SK-N-SH (cell line): ENCODE measurements around the gene POFUT2. TPM values are rescaled to one million over a fixed set of nuclear protein-coding genes. Genes with fewer than 3 reads are reported as not detected.

Experiments
- CTCF ChIA-PET: fragments of 300-600, 350-600 bp; formaldehyde crosslinking; extraction: SDS; loops from one replicate; lab custom pipeline; 2021; lab: Yijun Ruan, JAX
- POLR2A ChIA-PET: fragments of 350-600 bp; sonication (Branson Sonifier 250); formaldehyde crosslinking; extraction: SDS; loops from one replicate; lab custom pipeline; 2020; ENCODE audit warnings: antibody characterized with exemption, inconsistent platforms; lab: Yijun Ruan, JAX
- DNase-seq: peaks from one replicate; pipeline ENCODE4 v3.0.0; 2012
- H2AFZ ChIP-seq: fragments of 200-600 bp; sonication (generic); 2 replicates; pipeline ENCODE4 v1.8.1; 2016; ENCODE audit warnings: antibody characterized with exemption, mild to moderate bottlenecking, low read depth
- H3F3A ChIP-seq: fragments of 200-600 bp; sonication (generic); replicated peaks from 2 replicates; pipeline ENCODE3; 2016; ENCODE audit warnings: antibody characterized with exemption, mild to moderate bottlenecking; ENCODE audit not compliant: insufficient read depth
- H3K27ac ChIP-seq, 2 experiments: fragments of 200-500 bp in 1 of 2; fragments of 200-600 bp in 1 of 2; sonication (Bioruptor generic) in 1 of 2; sonication (generic), shearing (Covaris generic) in 1 of 2; 2 replicates each; pipeline versions ENCODE4 v1.5.1 to v1.6.1; 2014 to 2016; ENCODE audit warnings: low read depth in 2 of 2, inconsistent platforms in 1 of 2, low read length in 1 of 2, mild to moderate bottlenecking in 1 of 2, mixed read lengths in 1 of 2
- H3K27me3 ChIP-seq: fragments of 200-600 bp; sonication (generic), shearing (Covaris generic); 2 replicates; pipeline ENCODE4 v1.6.1; 2016; ENCODE audit warnings: mixed run types; ENCODE audit not compliant: insufficient read depth
- H3K36me3 ChIP-seq, 2 experiments: fragments of 200-500 bp in 1 of 2; fragments of 200-600 bp in 1 of 2; sonication (Bioruptor generic) in 1 of 2; sonication (generic) in 1 of 2; replicated peaks in 1 of 2; 2 replicates each; pipeline versions ENCODE3 to v1.5.1; 2014 to 2016; ENCODE audit warnings: low read length in 1 of 2, mild to moderate bottlenecking in 1 of 2; ENCODE audit not compliant: insufficient read depth in 2 of 2, control insufficient read depth in 1 of 2
- H3K4me1 ChIP-seq, 2 experiments: fragments of 200-500 bp in 1 of 2; fragments of 200-600 bp in 1 of 2; sonication (Bioruptor generic) in 1 of 2; sonication (generic), shearing (Covaris generic) in 1 of 2; 2 replicates each; pipeline versions ENCODE4 v1.5.1 to v1.6.1; 2014 to 2016; ENCODE audit warnings: low read depth in 1 of 2, low read length in 1 of 2, mixed run types in 1 of 2; ENCODE audit not compliant: insufficient read depth in 2 of 2, control insufficient read depth in 1 of 2
- H3K4me2 ChIP-seq: fragments of 200-600 bp; sonication (generic), shearing (Covaris generic); 2 replicates; pipeline ENCODE4 v1.6.1; 2017; ENCODE audit warnings: mixed run types
- H3K4me3 ChIP-seq, 2 experiments: fragments of 200-500 bp in 1 of 2; fragments of 200-600 bp in 1 of 2; sonication (Bioruptor generic) in 1 of 2; sonication (generic), shearing (Covaris generic) in 1 of 2; 2 replicates each; pipeline versions ENCODE4 v1.5.1 to v1.8.1; 2014 to 2016; ENCODE audit warnings: low read depth in 2 of 2, inconsistent platforms in 1 of 2, low read length in 1 of 2, mild to moderate bottlenecking in 1 of 2, mixed read lengths in 1 of 2, moderate library complexity in 1 of 2
- H3K79me2 ChIP-seq: fragments of 200-600 bp; sonication (generic); 2 replicates; pipeline ENCODE4 v1.8.1; 2017; ENCODE audit warnings: mild to moderate bottlenecking; ENCODE audit not compliant: insufficient read depth
- H3K9ac ChIP-seq: fragments of 200-600 bp; sonication (generic); 2 replicates; pipeline ENCODE4 v1.6.1; 2017; ENCODE audit warnings: mixed run types
- H3K9me2 ChIP-seq: fragments of 200-600 bp; sonication (generic); 2 replicates; pipeline ENCODE4 v1.6.1; 2017; ENCODE audit warnings: mixed run types
- H3K9me3 ChIP-seq: fragments of 200-600 bp; sonication (generic); 2 replicates; pipeline ENCODE4 v1.6.1; 2017; ENCODE audit warnings: mixed run types, mild to moderate bottlenecking, moderate library complexity
- H4K20me1 ChIP-seq: fragments of 200-600 bp; sonication (generic); 2 replicates; pipeline ENCODE4 v1.6.1; 2017; ENCODE audit warnings: mild to moderate bottlenecking, mixed run types; ENCODE audit not compliant: insufficient read depth
- FOXJ3 ChIP-seq: sonication (generic); formaldehyde crosslinking; IDR thresholded peaks from 2 replicates; pipeline ENCODE4 v1.5.1; 2020; ENCODE audit warnings: mild to moderate bottlenecking, missing genetic modification reagents
- FOXM1 ChIP-seq: IDR thresholded peaks from 2 replicates; pipeline ENCODE4 v1.4.0; 2012; ENCODE audit warnings: low read depth, mild to moderate bottlenecking
- JUND ChIP-seq: IDR thresholded peaks from 2 replicates; pipeline ENCODE4 v1.4.0; 2012
- NRF1 ChIP-seq: IDR thresholded peaks from 2 replicates; pipeline ENCODE4 v1.6.1; 2012; ENCODE audit warnings: low read depth, mild to moderate bottlenecking, low read length
- RAD21 ChIP-seq: IDR thresholded peaks from 2 replicates; pipeline ENCODE4 v1.6.1; 2012; ENCODE audit warnings: mild to moderate bottlenecking, low read length
- RCOR1 ChIP-seq: fragments of 150-350 bp; IDR thresholded peaks from 2 replicates; pipeline ENCODE4 v1.6.1; 2017; ENCODE audit warnings: antibody characterized with exemption, low read length
- SIN3A ChIP-seq: IDR thresholded peaks from 2 replicates; pipeline ENCODE4 v1.6.1; 2012; ENCODE audit warnings: low read depth, mild to moderate bottlenecking, low read length, moderate library complexity, borderline replicate concordance
- TAF1 ChIP-seq: IDR thresholded peaks from 2 replicates; pipeline ENCODE4 v1.6.1; 2012; ENCODE audit warnings: low read depth, mild to moderate bottlenecking, low read length, moderate library complexity, borderline replicate concordance
- YY1 ChIP-seq: IDR thresholded peaks from 2 replicates; pipeline ENCODE4 v1.4.0; 2012; ENCODE audit warnings: low read depth, mild to moderate bottlenecking
- WGBS: methylation state at CpG from one replicate; pipeline ENCODE4 v1.1.6; 2017; ENCODE audit warnings: low lambda C conversion rate; 5-methylcytosine and 5-hydroxymethylcytosine counted together
- polyA plus RNA-seq, 3 experiments: library from polyadenylated mRNA; depleted of rRNA; stranded (reverse); fragments of >200 nt; gene quantifications; 2 replicates each; pipeline ENCODE4 v1.2.3, GENCODE V29; 2012
- TF ChIP-seq, protein P1 (sequence below): fragments of 200-600 bp; sonication (generic); IDR thresholded peaks from 2 replicates; pipeline ENCODE4 v1.6.1; 2017; ENCODE audit warnings: antibody characterized with exemption, mild to moderate bottlenecking, moderate library complexity
- TF ChIP-seq, protein P2 (sequence below): IDR thresholded peaks from 2 replicates; pipeline ENCODE4 v1.4.0; 2012; ENCODE audit warnings: low read depth
- TF ChIP-seq, protein P3 (sequence below): IDR thresholded peaks from 2 replicates; pipeline ENCODE4 v1.6.1; 2012; ENCODE audit warnings: mild to moderate bottlenecking, low read depth, low read length, moderate library complexity

The POFUT2 gene
- polyA plus RNA-seq, 1 of the 3 experiments (the other 2 are of a cell fraction), result 53.3 TPM

DNA sequence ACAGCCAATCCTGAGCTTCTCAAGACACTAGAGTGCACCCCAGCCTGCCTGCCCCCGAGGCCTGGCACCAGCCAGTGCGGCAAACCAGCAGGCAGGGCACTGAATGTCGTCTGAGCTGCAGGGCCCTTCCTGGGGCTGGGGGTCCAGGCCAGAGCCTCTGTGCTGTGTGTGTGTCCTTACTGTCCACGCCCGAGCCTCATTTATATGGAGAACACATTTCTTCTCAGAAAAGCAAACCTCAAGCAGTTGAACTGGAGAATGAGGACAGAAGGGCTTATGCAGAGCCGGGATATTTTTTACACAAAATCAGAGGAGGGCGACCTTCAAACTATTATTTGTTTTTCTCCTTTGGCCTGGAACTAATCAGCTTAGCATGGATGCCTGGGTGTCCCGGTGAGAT lies 52.7 kb downstream of the POFUT2 start (continued):
- TF ChIP-seq, protein P1, sequence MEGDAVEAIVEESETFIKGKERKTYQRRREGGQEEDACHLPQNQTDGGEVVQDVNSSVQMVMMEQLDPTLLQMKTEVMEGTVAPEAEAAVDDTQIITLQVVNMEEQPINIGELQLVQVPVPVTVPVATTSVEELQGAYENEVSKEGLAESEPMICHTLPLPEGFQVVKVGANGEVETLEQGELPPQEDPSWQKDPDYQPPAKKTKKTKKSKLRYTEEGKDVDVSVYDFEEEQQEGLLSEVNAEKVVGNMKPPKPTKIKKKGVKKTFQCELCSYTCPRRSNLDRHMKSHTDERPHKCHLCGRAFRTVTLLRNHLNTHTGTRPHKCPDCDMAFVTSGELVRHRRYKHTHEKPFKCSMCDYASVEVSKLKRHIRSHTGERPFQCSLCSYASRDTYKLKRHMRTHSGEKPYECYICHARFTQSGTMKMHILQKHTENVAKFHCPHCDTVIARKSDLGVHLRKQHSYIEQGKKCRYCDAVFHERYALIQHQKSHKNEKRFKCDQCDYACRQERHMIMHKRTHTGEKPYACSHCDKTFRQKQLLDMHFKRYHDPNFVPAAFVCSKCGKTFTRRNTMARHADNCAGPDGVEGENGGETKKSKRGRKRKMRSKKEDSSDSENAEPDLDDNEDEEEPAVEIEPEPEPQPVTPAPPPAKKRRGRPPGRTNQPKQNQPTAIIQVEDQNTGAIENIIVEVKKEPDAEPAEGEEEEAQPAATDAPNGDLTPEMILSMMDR, result no peak
- TF ChIP-seq, protein P2, sequence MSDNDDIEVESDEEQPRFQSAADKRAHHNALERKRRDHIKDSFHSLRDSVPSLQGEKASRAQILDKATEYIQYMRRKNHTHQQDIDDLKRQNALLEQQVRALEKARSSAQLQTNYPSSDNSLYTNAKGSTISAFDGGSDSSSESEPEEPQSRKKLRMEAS, result no peak

DNA sequence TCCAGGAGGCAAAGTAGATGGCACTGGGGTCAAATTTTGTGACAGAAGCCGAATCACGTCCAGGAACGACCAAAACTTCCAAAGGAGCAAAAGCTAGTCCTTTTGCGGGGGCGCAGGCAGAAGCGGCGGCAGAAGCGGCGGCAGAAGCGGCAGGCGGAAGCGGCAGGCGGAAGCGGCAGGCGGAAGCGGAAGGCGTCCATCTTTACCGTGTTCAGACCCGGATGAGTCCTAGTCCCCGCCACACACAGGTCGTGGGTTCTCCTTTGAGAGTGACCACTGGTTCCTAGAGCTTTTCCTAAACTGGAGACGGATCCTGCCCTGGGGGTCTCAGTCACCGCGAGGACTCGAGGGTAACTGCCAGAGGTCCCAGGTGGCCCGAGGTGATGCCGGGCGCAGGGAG lies 53.6 kb downstream of the POFUT2 start:
- WGBS, result 88% methylated on average over 28 of the region's 28 CpGs
- Histone ChIP-seq H3K4me2 (no peak overlapping the region), H3K27me3 (no peaks in the 10 kb centered on the region; the same call in 1 of the 2 replicates), H3F3A (peaks cover 1% of the 10 kb centered on the region), H3K36me3 (no peaks in the 10 kb centered on the region), H3K27ac (no peak overlapping the region), H3K9me2 (no peaks in the 10 kb centered on the region), H3K4me3 (no peak overlapping the region), H3K79me2 (no peaks in the 10 kb centered on the region), H3K9me3 (no peaks in the 10 kb centered on the region), H3K4me1 (peaks cover 0 to 8% of the 10 kb centered on the region in 2 experiments; a peak in 1 of 4 replicates), H4K20me1 (no peaks in the 10 kb centered on the region), H2AFZ (no peak overlapping the region), H3K9ac (no peak overlapping the region)
- TF ChIP-seq RCOR1 (no peak), NRF1 (no peak), SIN3A (no peak), RAD21 (no peak), JUND (no peak), YY1 (no peak), FOXJ3 (CRISPR knock-in tag) (no peak), FOXM1 (no peak), TAF1 (no peak)
- TF ChIP-seq, protein P3, sequence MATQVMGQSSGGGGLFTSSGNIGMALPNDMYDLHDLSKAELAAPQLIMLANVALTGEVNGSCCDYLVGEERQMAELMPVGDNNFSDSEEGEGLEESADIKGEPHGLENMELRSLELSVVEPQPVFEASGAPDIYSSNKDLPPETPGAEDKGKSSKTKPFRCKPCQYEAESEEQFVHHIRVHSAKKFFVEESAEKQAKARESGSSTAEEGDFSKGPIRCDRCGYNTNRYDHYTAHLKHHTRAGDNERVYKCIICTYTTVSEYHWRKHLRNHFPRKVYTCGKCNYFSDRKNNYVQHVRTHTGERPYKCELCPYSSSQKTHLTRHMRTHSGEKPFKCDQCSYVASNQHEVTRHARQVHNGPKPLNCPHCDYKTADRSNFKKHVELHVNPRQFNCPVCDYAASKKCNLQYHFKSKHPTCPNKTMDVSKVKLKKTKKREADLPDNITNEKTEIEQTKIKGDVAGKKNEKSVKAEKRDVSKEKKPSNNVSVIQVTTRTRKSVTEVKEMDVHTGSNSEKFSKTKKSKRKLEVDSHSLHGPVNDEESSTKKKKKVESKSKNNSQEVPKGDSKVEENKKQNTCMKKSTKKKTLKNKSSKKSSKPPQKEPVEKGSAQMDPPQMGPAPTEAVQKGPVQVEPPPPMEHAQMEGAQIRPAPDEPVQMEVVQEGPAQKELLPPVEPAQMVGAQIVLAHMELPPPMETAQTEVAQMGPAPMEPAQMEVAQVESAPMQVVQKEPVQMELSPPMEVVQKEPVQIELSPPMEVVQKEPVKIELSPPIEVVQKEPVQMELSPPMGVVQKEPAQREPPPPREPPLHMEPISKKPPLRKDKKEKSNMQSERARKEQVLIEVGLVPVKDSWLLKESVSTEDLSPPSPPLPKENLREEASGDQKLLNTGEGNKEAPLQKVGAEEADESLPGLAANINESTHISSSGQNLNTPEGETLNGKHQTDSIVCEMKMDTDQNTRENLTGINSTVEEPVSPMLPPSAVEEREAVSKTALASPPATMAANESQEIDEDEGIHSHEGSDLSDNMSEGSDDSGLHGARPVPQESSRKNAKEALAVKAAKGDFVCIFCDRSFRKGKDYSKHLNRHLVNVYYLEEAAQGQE, result no peak
- no peak for DNase-seq
- ChIA-PET POLR2A (no interaction called here), CTCF (interaction anchor here (0.9 to 1.4 kb wide), 3 partner anchors 23 to 98 kb away, joined by 3 to 4 read pairs (median 4); no protein-coding TSS in a partner anchor)
